Measurements from ENCODE around the gene MACC1.
A peak's percentile ranks its signal among the peaks of the same experiment; 100 is the strongest.
"Not testable (repeated sequence)": the region's sequence is repeated elsewhere in the genome, so short reads cannot be mapped to it uniquely, and the experiment has no call there.

Gene MACC1

GRCh38 chr7:20122653-20123316, 94.4 kb downstream of the MACC1 start:
- not testable (repeated sequence) for DNase-seq

DNA sequence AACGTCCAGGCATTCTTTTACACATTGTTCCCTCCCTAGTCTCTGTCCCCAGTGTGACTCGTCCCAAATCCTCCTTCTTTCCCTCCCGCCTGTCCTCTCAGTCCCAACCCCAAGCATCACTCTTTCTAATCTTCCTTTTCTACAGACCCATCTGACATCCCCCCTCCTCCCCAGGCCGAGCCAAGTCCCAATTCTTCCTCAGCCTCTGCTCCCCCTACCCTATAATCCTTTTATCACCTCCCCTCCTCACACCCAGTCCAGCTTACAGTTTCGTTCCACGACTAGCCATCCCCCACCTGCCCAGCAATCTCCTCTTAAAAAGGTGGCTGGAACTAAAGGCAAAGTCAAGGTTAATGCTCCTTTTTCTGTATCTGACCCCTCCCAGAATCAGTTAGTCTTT, 95.1 kb downstream of the MACC1 start:
- DNase-seq = no peak

- DNase-seq = no peak
These were observed 95.8 kb downstream of the MACC1 start for GRCh38 chr7:20121404-20121803.

- not testable (repeated sequence) for DNase-seq
These were observed 96.5 kb downstream of the MACC1 start for GRCh38 chr7:20120611-20121168.

DNA sequence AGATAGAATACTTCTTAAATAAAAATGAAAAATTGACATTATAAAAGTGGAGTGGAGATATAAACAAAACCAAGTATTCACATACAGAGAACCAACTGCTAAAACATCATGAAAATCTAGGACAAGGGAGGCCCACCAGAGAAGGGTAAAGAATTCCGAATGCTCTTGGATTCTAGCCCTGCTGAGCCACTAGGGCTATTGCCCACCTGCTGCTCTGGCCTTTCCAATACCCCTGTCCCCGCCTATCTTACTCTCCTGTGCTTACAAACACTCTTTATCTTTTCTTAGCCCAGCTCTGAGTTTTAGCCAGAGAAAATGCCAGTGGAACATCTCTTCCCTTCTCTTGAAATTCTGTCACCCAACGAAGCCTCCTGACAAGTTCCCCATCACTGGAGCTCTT, 100.3 kb downstream of the MACC1 start:
- DNase-seq = no peak

DNA sequence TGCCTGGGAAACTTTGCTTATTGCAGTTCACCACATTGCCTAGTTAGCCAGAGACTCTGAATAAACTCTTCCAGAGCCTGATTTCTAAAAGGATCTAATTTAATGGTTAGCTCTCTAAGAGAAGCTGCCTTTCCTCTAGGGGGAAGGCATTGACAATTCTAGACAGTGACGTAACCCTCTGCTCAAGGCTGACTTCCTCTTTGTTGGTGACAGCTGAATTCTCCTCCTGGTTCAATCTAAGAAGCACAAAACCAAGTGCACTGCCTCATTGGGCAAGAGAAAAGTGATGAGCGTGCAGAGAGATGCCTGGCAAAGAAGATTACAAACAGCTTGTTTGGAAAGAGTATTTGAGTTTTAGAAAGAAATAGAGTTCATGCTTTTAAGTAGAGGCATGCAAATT, 102.7 kb downstream of the MACC1 start:
- DNase-seq = no peak

- no peak for DNase-seq
These were observed 103.7 kb downstream of the MACC1 start for GRCh38 chr7:20113427-20114027.

GRCh38 chr7:20112696-20113095, 104.5 kb downstream of the MACC1 start:
- DNase-seq = no peak

DNA sequence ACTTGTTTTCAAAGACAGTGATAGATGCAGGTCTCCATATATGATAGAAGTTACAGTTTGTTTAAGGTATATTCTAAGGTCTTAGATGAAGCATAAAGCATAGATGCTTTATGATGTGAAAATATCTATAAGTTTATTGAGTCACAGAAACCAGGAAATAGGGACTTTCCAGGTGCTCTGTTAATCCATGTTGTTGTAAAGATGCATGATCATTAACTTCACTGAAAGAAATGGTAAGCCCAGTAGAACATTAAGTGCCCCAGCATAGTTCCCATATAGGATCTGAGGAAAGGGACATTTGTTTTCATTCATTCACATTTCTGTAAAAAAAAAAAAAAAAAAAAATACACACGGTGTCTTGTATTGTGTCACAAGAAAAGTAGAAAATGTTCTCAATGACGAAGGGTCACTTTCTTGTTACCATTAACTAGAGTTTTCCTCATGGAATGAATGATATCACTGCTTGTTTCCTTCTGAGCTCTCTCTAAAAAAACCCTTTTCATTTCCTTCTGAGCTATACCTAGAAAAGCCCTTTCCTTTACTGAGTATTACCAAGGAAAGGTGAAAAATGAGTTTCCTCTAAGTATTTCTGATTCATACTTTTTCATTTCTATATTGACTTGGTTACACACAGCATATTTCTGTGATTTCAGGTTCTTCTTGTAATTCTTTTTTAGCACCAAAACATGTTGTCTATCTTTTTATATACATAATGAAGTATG, 105.2 kb downstream of the MACC1 start:
- DNase-seq = no peak

GRCh38 chr7:20107582-20107981, 109.6 kb downstream of the MACC1 start:
- DNase-seq = peak; percentile 45

- no peak for DNase-seq
These were observed 112.5 kb downstream of the MACC1 start for GRCh38 chr7:20104696-20105095.

GRCh38 chr7:20102982-20103381, 114.2 kb downstream of the MACC1 start:
- no peak for DNase-seq

DNA sequence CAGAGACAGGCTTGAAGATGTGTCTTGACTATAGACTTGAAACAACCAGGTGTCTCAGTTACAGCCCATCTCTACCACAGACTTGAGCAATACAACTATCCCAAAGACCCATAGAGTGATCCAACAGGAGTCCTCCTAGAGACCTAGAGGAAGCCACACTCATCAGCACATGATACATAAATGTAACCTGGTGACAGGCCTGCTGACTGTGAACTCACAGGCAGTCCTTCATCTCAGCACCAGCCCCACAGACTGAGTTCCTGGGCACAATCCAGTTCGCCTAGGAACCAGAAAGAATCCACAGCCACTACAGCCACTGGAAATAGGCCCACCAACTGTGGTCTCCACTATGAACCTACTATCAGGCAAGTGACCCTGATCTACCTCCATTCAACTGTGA, 121.3 kb downstream of the MACC1 start:
- no peak for DNase-seq

DNA sequence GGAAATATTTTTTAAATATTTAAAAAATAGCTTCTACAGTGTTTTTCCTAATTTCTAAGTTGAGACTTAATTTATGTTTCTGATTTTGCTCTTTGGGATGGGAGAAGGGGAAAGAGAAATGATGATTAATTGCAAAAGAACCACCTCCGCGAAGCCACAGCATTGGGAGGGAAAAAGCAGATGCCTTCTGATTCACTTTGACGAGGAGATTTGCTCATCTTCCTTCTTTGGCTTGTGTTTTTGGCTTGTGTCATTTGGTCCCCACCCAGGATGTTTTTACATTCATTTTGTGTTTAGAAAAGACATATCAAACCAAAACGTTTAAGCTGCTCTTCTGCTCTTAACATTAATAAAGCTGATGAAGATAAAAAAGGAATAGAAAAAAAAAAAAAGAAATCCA, 121.7 kb downstream of the MACC1 start:
- DNase-seq = no peak

GRCh38 chr7:20089431-20089830, 127.8 kb downstream of the MACC1 start:
- no peak for DNase-seq

DNA sequence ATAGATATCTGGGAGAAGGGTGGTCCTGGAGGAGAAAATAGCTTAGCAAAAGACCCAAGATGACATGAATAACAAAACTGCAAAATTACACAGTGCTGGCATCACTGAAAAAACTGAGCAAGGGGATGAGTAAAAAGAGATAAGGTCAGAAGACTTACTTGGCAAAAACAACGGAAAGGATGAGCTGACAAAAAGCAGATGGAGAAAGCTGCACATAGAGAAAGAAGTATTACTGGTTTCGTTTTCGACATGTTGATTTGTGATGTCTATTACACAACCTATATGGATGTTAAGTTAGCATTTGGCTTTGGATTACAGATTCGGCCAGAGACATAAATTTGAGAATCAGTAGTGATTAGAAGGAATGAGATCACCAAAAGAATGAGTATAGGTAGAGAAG, 132.1 kb downstream of the MACC1 start:
- no peak for DNase-seq
